Activated CD4-positive, CD25-positive, alpha-beta regulatory T cell treated with anti-CD3 and anti-CD28 coated beads, Interleukin-2, amount 50 U/mL, for 72 hours (primary cell): ENCODE results near the gene LAMA1.

Experiments used
- DNase-seq: peaks from one replicate; pipeline ENCODE4 v3.0.0; 2021

LAMA1 gene

DNA sequence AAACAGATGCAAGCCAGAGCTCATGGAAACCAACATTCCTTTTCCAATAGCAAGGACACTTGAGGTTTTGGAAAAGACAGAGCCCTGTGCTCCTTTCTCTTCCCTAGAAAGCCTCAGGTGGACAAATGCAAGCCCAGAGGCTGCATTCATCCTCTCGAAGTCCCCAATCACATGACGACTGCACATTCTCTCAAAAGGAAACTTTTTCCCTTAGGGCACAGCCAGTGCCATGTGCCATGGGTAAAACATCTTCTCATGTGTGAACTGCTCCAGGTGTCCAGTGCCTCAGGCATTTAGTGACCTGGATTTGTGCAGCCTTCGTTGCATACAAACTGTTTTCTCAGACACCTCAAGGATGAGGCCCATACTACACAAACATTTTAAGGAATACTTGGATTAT, 140.7 kb downstream of the LAMA1 start:
- no peak for DNase-seq

DNA sequence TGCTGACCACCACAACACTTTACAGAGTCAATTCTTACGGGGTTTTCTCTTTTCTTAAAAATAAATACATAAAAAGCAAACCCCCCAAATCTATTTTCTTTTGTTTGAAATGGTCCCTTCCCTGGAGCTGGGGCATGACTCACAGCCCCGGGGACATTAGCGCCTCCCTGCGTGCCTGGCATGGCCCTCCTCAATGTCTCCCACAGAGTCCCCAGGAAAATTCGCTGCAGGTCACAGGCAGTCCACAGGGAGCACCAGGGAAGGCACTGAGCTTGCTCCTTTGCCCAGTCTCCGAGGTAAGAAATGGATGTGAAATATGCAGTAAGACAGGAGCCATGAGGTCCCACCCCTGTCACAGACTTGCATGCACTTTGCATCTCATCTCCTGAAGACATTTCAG, 142.5 kb downstream of the LAMA1 start:
- DNase-seq: no peak

DNA sequence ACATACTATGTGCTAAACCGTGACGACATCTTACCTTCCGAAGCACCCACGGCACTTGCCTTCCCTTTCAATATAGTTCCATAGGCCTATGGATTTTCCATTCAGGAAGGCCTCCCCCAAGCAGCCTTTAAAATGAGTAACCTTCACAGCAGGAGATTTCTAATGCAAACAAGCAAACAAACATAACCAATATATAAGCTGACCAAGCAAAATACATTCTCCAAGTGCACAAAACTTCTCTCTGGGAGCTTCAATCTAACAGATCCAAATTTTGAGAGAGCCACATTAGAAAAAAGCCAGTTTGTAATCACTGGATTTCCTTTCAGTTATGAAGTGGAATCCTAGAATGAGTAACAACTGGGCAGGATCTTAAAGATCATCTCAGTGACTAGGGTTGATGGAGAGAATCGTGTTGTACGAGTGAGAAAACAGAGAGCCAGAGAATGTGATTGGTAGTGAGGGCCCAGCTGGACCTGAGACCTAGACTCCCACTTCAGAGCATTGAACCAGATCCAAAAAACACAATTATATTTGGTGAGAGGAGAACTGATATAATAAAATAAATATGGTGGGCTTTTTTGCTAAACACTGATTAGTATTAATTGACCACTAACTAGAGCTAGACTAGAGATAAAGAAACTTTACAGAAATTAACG, 145.6 kb downstream of the LAMA1 start:
- DNase-seq: no peak

DNA sequence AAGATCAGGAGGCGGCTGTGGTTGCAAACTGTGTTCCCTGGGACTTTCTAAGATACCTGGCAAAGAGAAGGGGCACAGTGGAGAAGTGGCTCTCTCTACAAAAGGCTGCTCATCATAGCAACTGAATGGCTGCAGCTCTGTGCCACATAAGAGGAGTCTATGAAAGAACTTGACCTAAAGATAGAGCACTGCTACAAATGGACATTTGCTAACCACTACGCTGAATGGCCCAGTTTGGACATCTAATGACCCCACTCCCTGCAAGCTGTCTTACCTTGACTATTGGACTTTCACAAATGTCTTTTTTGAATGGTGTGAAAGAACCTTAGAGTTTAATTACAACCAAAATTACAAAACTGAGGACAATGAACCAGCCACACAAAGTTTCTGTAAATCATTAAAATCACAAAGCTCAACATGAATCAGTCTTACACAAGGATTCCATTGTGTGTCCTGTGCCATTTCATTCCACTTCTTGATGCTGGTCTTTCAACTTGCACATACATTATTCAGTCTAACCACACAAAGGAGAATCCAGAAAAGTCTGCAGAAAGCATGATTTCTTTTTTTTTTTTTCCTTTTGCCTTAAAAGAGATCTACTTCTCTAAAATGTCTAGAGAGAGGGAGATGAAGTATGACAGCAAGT, 154.0 kb downstream of the LAMA1 start:
- DNase-seq: no peak

DNA sequence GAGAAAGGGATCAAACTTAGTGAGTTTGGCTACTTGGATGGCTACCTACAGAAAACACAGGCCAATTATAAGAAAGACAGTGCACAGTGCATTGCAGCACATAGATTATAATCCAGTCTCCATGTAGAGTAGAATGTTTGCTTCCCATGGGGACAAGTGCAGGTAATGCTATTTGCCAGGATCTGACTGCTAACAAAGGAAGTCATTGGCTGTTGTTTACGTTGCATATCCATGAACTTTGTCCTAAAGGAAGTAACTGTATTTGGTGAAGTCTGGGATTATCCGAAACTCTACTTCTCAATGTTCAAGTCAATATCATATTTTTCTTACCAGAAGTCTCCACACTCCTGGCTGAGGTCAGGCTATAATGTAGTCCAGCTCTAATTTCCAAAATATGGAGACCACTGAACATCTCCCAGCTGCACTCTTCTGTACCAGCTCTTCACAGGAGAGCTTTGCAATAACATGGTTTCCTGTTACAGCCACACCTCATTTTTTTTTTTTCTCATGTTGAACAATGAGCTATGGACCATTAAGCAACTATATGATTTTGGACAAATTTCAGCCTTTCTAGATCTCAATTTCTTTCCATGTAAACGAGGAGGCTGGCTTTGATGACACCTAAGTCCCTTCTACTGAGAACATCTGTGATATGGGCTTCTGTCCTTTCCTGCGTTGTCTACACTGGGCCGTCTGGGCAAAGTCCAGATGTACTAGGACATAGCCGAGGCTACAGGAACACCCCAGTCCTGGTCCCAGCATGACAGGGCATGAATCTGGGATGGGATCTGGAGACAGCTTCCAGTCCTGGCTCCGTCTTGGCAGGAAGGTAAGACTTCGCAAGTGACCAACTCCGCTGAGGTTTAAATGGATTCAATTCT, 154.8 kb downstream of the LAMA1 start:
- no peak for DNase-seq

DNA sequence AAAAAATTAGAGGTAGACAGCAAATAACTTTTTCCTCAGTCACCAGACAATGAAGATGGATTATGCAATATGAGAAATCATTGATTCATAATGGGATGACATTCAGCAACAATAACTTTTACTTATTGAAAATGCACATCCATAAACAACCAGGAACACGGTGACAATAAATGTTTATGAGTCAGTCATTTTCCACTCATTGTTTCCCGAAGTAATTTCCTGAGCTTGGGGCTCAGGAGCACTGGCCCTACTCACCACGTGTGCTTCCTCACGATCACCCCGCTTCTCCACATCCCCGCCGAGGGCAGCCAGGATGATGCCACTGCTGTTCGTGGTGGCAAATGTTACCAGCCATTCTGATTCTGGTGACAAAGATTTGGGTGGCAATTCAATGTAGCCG, 156.3 kb downstream of the LAMA1 start:
- DNase-seq: no peak

DNA sequence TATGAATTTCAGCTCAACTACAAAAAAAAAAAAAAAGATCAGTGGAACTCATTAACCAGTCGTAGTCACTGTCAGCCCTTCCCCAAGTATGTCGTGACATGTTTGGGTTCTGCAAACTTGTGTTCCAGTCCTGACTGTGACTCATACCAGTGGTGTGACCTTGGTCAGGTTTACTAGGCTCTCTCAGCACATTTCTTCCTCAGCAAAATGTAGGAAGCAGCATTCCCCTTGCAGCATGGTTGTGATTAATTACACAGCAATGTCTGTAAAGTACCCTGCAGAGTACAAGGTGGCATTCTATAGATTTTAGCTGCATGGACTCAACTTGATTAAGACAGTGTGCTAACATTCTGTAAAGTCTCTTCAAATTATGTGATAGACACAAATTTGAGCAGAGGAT, 156.9 kb downstream of the LAMA1 start:
- DNase-seq: no peak

DNA sequence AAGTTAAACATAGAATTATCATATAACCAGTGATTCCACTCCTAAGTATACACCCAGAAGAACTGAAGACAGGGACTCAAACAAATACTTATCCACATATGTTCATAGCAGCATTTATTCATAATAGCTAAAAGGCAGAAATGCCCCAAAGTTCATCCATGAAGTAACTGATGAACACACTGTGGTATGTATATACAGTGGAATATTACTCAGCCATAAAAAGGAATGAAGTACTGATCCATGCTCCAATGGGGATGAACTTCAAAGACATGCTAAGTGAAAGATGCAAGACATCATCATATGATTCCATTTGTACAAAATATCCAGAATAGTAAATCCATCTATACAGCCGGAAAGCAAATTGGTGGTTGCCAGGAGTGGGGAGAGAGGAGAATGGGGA, 157.5 kb downstream of the LAMA1 start:
- DNase-seq: no peak

DNA sequence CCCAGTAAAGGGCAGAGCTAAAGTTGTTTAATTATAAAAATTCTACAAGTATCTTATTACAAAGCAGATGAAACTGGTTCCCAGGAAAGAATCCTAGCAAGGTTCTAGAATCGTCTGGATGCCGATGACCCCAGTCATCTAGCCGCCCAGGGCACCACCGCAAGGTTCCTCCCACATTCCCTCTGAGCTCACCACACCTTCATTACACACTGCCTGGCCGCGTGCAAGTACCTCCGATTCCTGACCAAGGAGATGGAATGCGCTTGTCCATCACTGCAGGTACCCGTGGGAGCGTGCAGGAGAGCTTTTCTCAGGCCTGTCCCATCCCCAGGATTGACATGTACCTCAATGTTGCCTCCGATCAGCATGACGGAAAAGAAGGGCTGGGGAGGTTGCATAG, 158.5 kb downstream of the LAMA1 start:
- DNase-seq: no peak

DNA sequence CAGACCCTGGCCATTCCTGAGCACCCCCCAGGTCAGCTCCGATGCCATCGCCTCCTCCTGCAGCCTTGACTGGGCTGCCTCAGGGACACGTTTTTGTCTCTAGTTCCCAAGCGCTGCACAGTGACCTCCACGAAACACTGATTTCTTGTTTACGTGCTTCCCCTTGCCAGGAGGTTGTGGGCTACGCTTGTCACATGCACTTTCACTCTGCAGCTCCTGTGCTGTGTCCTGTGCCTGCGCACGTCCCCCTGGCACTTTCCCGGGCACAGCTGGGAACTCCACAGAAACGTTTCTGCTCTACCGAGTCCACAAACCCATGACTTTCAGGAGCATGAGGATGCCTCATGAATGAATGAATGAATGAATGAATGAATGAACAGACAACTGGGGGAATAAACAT, 160.6 kb downstream of the LAMA1 start:
- no peak for DNase-seq

DNA sequence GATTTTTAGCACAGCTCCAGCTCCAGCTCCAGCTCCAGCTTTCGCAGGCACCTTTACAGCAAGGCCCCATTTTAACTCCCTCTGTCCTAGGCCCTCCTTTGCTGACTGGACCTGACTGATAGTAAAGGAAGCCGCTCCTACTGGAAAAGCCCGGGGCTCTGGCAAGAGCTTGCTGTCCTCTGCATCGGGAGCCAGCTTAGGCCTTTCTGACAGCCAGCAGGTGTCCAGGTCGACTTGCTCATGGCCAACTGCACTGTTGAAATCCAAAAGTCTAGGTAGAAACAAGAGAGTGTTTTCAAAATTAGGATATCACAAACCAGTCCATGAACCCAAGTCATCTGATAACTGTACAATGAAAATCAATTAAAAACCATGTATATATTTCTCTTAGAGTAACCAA, 161.1 kb downstream of the LAMA1 start:
- no peak for DNase-seq

DNA sequence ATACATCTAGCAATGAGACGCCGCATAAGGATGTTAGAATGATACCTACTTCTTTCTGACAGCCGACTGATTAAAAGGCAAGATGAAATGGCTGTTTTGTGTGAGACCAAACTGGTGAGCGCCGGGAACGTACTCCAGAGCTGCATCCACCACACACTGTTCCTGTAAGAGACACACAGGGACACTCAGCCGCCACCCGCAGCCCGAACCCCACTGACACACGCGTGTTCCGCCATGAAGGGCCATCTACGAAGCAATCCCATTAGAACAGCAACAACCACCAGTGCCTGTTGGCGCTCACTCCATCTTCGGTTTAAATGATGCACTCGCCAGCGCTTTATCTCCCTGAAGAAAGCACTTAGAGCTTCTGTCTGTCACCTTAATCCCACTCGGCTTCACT, 162.3 kb downstream of the LAMA1 start:
- no peak for DNase-seq

DNA sequence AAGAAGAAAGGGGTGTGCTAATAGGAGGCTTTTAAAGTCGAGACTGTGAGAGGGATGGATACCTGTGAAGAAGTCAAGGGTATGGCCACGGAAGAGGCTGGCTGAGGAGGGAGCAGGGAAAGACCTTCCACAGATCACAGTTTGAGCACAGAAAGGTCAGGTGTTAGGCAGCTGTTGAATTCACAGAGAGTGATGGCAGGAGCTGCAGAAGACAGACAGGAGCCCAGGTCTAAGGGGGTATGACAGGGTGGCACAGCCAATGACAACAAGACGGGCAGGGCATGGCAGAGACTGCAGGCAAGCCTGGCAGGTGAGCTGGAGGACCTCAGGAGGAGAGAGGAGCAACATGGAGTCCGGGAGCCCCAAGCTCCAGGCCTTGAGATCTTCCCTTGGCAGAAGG, 163.1 kb downstream of the LAMA1 start:
- DNase-seq: no peak

DNA sequence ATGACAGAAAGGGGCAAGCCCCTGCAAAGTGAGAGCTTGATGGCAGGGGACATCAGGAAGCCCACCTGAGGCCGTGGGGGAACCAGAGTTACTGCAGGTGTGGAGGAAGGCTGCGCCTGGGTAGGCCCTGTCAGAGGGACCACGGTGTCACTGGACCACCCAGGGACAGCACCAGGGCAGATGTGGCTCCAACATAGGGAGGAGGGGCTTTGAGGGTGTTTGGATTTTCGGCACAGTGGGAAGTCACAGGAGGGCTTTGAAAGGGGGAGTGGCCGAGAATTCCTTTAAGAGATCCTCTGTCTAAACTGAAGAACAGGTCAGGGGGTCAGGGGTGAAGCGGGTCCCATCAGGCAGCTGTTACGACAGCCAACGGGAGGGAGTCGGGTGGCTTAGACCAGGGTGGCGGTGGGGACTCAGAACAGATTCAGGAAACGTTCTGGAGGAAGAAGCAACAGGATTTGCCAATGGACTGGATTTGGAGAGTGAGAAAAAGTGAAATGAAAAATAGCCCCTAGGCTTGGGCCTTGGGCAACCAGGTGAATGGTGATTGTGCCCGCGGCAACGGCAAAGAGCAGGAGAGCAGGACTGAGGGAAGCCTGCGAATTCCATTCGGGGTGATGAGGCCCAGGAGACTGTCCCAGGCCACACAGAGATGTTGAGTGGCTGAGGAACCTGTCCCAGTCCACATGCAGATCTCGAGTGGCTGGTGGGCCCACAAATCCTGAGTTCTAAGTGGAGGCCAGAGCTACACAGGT, 166.1 kb downstream of the LAMA1 start:
- DNase-seq: no peak

DNA sequence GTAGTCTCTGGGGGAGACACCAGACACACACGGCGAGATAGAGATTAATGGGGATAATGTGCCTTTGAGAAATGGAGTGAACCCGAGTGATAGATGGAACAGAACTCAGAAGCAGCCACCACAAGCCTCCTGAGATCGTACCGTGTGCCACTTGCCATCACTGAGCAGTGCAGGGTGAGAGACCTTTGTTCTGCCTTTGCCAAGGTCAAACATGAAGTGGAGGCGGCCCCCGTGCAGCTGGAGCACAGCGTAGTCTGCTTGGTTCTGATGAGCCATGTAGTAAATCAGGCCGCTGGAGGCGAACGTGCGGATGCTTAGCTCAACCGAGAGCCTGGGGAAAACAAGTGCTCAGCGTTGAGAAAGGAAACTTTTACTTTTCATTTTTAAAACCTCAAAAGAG, 167.0 kb downstream of the LAMA1 start:
- no peak for DNase-seq

DNA sequence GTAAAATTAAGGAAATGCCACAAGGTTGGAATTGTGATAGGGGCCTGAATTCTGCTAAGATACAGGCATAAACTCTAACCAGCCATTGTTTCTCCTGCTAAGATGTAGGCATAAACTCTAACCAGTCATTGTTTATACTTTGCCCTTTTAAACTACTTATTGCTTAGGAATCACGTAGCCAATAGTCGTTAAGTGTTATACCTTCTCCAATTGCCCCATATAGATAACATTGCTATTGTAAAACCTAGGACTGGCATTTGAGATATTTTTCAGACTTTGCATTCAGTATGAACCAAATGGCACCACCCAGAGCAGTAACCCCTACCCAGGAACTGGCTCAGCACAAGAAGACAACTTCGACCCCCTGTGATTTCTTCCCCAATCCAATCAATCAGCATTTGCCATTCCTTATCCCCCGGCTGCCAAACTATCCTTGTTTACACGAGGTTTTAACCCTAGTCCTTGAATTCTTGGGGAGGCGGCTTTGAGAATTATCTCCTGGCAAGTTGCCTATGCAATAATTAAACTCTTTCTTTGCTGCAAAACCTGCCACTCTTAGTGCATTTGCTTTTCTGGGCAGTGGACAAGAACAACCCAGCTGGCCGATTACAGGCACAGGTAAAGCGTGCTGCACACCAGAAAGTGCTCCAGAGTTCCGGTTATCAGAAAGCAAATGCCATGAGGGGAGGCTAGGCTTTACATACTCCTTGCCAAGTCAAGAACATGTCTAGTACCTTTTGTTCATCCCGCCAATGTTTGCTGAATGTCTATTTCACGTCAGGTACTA, 167.6 kb downstream of the LAMA1 start:
- DNase-seq: no peak

DNA sequence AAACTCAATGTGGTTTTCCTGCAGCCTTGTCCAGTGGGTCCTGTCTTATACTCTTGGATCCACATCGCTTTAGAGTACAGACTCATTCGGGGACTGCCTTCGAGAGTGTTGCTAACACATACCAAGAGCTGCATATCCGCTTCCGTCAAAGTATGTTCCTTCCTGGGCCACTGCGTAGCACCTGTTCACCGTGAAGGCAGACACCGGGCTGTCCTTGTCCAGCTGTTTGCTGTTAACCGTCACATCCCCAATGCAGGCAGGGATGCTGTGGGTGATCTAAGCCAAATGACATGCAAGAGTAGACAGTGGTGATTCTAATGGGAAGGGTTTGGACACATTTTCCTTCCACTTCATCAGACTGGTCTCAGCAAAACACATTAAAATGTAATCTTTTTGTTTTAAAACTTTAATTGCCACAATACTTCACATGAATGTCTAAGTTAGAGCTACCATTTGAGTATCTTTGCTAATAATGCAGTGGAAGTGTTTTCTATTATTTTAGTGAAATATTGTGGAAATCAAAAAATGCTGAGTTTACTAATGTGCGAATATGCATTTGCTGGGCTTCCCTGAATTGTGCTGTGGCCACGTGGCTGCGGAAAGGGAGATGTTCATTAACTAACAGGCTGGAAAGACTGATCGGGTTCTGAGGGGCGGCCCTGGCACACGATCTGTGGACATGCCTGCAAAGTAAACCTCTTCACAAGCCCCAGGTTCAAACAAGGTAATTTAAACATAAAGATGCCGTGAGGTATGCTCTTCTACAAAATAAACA, 169.1 kb downstream of the LAMA1 start:
- DNase-seq: no peak

DNA sequence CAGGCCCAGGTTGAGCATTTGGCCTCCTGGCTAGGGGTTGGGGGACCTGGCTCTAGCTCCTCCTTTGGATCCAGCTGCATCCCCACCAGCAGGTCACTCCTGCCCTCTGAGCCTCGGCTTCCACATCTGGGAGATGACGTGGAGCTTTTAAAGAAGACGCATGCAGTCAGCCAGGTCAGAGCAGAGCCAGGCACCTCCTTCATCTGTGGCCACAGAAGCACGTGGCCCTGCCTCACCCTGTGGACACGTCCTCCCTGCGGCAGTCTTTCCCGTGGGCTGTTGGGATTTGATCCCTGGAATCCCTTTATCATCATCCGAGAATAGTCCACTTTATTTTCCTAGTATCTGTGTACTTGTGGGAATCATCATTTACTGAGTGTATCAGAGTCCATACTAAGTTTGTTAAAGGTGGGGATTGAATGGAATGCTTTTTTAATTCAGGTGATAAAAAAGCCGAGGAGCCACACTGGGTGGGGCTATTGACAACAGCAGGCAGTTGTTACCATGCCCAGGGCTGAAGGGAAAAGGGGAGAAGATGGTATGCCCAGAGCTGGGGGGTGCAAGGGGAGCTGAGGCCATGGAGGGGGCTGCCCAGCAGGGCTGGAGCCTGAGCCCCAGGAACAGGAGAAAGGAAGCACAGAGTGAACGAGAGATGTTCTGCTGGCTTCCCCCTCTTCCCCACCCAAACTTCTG, 170.1 kb downstream of the LAMA1 start:
- DNase-seq: no peak

DNA sequence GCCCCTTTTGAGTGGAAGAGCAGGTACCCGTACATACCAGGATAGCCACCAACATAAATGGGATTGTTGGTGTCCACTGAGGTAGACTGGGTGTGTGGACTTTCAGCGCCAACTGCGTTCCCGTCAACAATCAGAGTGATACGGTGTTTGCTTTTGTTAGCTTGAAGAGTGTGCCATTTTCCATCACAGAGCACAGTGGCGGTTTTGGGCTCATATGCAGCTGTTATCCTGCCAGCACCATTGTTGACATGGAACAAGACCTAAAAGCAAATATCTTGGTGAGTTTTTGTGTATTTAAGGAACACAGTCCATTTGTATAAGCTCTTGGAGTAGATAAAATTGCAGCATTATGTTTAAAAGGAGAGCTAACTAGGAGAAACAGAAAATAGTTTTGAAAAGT, 174.5 kb downstream of the LAMA1 start:
- DNase-seq: no peak

DNA sequence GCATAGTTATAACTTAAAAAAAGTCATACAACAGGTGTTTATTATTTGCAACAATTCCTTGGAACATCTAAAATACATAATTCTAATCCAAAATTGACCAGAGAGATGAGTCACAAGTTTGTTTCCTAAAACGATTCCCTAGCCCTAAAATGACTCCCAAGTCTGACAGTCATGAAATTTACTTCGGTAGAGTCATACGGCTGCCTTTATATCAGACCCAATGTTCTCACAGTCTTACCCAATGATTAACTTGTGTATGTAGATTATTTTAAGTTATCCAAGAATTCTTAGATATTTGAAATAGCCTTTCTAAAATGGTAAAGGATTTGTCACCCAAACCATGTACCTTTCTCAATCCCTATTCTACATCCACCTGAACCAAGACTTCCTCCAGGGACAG, 174.9 kb downstream of the LAMA1 start:
- DNase-seq: no peak

DNA sequence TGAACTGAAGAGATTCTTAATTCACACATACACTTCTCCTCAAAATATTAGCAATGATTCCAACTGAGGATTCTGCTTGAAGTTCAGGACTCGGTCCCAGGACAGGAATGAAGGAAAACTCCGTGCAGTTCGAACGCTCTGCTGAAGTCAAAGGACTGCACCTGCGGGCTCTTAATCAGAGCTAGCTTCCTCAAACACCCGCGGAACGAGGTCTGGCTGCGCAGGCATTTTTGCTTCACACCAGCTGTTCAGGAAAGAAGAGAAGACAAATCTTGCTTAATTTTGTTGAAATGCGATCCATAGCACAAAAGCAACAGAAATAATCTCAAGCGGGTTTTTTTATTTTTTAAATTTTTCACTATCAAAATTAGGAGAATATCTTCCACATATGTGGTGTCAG, 175.6 kb downstream of the LAMA1 start:
- no peak for DNase-seq
